Measurements from ENCODE around the gene CCDC33. TPM values are rescaled to one million over a fixed set of nuclear protein-coding genes. Genes with fewer than 3 reads are reported as not detected.

CCDC33 gene
- total and polyA plus RNA-seq, 10 of the 15 experiments (the other 5 are each of a cell fraction or from before 2014, with no cell fraction given), result 0.57 to 5.8 (median 4.3) TPM

DNA sequence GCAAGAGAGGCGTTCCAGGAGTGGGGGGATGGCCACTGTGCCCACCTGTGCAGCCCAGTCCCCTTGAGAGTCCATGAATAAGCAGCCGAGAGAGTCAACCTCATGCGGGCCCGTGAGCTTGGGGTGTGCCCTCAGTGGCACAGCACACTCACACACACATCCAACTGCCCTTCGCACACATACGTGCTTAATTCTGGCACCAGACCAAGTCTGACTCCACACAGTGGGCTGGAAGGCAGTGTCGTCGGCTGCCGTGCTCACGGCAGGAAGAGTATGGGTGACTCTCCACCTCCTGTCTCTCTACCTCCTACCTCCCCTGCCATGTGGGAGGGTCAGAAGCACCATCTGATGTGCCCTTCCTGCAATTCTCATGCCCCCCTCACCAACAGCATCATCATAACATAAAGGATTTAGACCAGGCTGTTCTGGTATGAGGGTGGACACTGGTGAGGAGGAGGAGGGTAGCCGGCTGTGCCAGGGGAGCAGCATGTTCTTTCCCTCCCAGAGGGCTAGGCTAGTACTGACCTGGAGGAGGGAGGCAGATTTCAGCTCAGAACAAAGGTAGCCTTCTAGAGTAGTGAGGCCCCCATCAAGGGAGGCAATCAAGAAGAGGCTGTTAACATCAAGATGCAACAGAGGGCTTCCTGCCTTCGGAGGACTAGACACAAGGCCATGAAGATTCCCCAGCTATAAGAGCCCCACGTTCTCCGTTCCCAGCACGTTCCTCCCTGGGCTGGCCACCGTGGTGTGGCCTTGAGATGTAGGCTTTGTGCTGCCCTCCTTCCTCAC is 28.3 kb upstream of the CCDC33 start:
- in situ Hi-C loops (cut with MboI), result no loop called here
- FAIRE-seq (no peak), ATAC-seq (no peak), DNase-seq (ENCODE audit: low read depth, low spot score) (no peak)
- no peak for TF ChIP-seq IRF4 (IDR thresholded peaks at IDR 0.05; ENCODE audit: low read depth, low read length)
- TF ChIP-seq ZNF622 (IDR thresholded peaks at IDR 0.05), result no peak
- no peak for TF ChIP-seq IKZF1 (conservative IDR thresholded peaks at IDR 0.05)
- no peak overlapping the region for H3K4me2 ChIP-seq (ENCODE audit: control insufficient read depth, insufficient read depth)
- no TSS peak for BruUV-seq (replicated peaks)
- no peaks in the 10 kb centered on the region for H3K36me3 ChIP-seq (ENCODE audit: control insufficient read depth in 2 of 2, insufficient read depth in 2 of 2, low read length in 1 of 2)
- H3K79me2 ChIP-seq (ENCODE audit: control insufficient read depth, insufficient read depth, low read length), result no peaks in the 10 kb centered on the region
- RAD21 ChIA-PET (ENCODE audit: unreplicated experiment), result no interaction called here
- CTCF ChIA-PET, result no interaction called here
- H3K9me3 ChIP-seq (replicated peaks; ENCODE audit: control insufficient read depth, insufficient read depth, low read length), result no peaks in the 10 kb centered on the region
- POLR2A ChIA-PET, result no interaction called here
- no peak overlapping the region for H2AFZ ChIP-seq (ENCODE audit: control insufficient read depth, low read depth, low read length)
- H4K20me1 ChIP-seq (ENCODE audit: control insufficient read depth, insufficient read depth), result no peaks in the 10 kb centered on the region
- SMC1A ChIA-PET (ENCODE audit: uncharacterized antibody, unreplicated experiment), result no interaction called here
- WGBS (ENCODE audit: insufficient coverage, insufficient replicate concordance, low lambda C conversion rate, missing lambda C conversion rate), result 69% methylated on average over 16 of the region's 16 CpGs
- H3K4me1 ChIP-seq (ENCODE audit: control insufficient read depth, insufficient read depth, low read length), result peaks cover 34% of the 10 kb centered on the region
- no peak overlapping the region for H3K4me3 ChIP-seq
- intact Hi-C loops (cut with micrococcal nuclease; ENCODE audit: unreplicated experiment), result no loop called here
- H3K27ac ChIP-seq (ENCODE audit: control insufficient read depth, insufficient read depth), result no peak overlapping the region
- H3K27me3 ChIP-seq (replicated peaks in 1 of 2; ENCODE audit: control insufficient read depth in 2 of 2, insufficient read depth in 2 of 2, low read length in 1 of 2), result no peaks in the 10 kb centered on the region; a peak in 1 of 4 replicates
- no peak overlapping the region for H3K9ac ChIP-seq (ENCODE audit: control insufficient read depth, insufficient read depth, low read length)

DNA sequence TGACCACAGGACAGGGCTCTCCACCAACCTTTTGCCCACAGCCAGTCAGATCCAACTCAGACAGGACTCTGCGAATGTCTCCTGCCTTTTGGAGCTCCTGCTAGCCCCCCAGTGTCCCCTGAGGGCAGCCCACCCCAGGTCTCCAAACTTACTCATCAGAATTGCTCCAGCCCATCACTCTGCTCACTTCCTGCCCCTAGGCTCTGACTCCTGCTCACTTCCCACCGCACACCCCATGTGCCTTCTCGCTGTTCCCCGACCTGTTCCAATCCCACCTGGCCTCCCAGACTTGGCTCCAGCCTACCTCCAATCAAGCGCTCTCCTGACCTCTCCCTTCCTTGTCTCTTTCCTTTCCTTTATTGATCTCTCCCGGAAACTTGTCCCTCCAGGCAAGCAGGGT is 27.6 kb upstream of the CCDC33 start:
- ChIA-PET RAD21 (ENCODE audit: unreplicated experiment) (no interaction called here), POLR2A (no interaction called here), CTCF (no interaction called here), SMC1A (ENCODE audit: uncharacterized antibody, unreplicated experiment) (no interaction called here)
- Histone ChIP-seq H3K79me2 (ENCODE audit: control insufficient read depth, insufficient read depth, low read length) (no peaks in the 10 kb centered on the region), H3K27me3 (replicated peaks in 1 of 2; ENCODE audit: control insufficient read depth in 2 of 2, insufficient read depth in 2 of 2, low read length in 1 of 2) (no peaks in the 10 kb centered on the region; a peak in 1 of 4 replicates), H4K20me1 (ENCODE audit: control insufficient read depth, insufficient read depth) (no peaks in the 10 kb centered on the region), H3K27ac (ENCODE audit: control insufficient read depth, insufficient read depth) (no peak overlapping the region), H2AFZ (ENCODE audit: control insufficient read depth, low read depth, low read length) (no peak overlapping the region), H3K36me3 (ENCODE audit: control insufficient read depth in 2 of 2, insufficient read depth in 2 of 2, low read length in 1 of 2) (no peaks in the 10 kb centered on the region), H3K4me1 (ENCODE audit: control insufficient read depth, insufficient read depth, low read length) (peaks cover 36% of the 10 kb centered on the region), H3K4me3 (no peak overlapping the region), H3K9me3 (replicated peaks; ENCODE audit: control insufficient read depth, insufficient read depth, low read length) (no peaks in the 10 kb centered on the region), H3K9ac (ENCODE audit: control insufficient read depth, insufficient read depth, low read length) (no peak overlapping the region), H3K4me2 (ENCODE audit: control insufficient read depth, insufficient read depth) (no peak overlapping the region)
- FAIRE-seq (no peak), DNase-seq (ENCODE audit: low read depth, low spot score) (no peak), ATAC-seq (no peak)
- 84% methylated on average over 5 of the region's 6 CpGs for WGBS (ENCODE audit: insufficient coverage, insufficient replicate concordance, low lambda C conversion rate, missing lambda C conversion rate)
- no TSS peak for BruUV-seq (replicated peaks)
- in situ Hi-C loops (cut with MboI), result no loop called here
- intact Hi-C loops (cut with micrococcal nuclease; ENCODE audit: unreplicated experiment), result no loop called here
- TF ChIP-seq NFXL1 (IDR thresholded peaks at IDR 0.05; ENCODE audit: borderline replicate concordance) (no peak), MEF2A (IDR thresholded peaks at IDR 0.05; ENCODE audit: insufficient read depth, low read depth, low read length) (no peak), MEF2B (IDR thresholded peaks at IDR 0.05; ENCODE audit: partially characterized antibody, poor library complexity, severe bottlenecking) (no peak), HCFC1 (IDR thresholded peaks at IDR 0.05; ENCODE audit: low read length) (no peak), CHD4 (IDR thresholded peaks at IDR 0.05) (no peak), SMARCA5 (IDR thresholded peaks at IDR 0.05) (no peak), RFX5 (IDR thresholded peaks at IDR 0.05; ENCODE audit: low read depth, low read length) (no peak), POLR2AphosphoS2 (IDR thresholded peaks at IDR 0.05; ENCODE audit: low read depth, low read length) (no peak), SREBF2 (IDR thresholded peaks at IDR 0.05; ENCODE audit: low read length) (no peak), PAX5 (IDR thresholded peaks at IDR 0.05; ENCODE audit: borderline replicate concordance, low read depth, low read length) (no peak), LARP7 (IDR thresholded peaks at IDR 0.05) (no peak), SIX5 (IDR thresholded peaks at IDR 0.05; ENCODE audit: low read depth, low read length, severe bottlenecking) (no peak), ZNF622 (IDR thresholded peaks at IDR 0.05) (no peak)
- TF ChIP-seq, protein P1, sequence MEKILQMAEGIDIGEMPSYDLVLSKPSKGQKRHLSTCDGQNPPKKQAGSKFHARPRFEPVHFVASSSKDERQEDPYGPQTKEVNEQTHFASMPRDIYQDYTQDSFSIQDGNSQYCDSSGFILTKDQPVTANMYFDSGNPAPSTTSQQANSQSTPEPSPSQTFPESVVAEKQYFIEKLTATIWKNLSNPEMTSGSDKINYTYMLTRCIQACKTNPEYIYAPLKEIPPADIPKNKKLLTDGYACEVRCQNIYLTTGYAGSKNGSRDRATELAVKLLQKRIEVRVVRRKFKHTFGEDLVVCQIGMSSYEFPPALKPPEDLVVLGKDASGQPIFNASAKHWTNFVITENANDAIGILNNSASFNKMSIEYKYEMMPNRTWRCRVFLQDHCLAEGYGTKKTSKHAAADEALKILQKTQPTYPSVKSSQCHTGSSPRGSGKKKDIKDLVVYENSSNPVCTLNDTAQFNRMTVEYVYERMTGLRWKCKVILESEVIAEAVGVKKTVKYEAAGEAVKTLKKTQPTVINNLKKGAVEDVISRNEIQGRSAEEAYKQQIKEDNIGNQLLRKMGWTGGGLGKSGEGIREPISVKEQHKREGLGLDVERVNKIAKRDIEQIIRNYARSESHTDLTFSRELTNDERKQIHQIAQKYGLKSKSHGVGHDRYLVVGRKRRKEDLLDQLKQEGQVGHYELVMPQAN (conservative IDR thresholded peaks at IDR 0.05), result no peak
- TF ChIP-seq, protein P2, sequence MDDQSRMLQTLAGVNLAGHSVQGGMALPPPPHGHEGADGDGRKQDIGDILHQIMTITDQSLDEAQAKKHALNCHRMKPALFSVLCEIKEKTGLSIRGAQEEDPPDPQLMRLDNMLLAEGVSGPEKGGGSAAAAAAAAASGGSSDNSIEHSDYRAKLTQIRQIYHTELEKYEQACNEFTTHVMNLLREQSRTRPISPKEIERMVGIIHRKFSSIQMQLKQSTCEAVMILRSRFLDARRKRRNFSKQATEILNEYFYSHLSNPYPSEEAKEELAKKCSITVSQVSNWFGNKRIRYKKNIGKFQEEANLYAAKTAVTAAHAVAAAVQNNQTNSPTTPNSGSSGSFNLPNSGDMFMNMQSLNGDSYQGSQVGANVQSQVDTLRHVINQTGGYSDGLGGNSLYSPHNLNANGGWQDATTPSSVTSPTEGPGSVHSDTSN (IDR thresholded peaks at IDR 0.05; ENCODE audit: insufficient replicate concordance, low read depth, low read length), result no peak

Measured in GM12878 (cell line).